Measurements from ENCODE around the gene SPAG16.

DNA sequence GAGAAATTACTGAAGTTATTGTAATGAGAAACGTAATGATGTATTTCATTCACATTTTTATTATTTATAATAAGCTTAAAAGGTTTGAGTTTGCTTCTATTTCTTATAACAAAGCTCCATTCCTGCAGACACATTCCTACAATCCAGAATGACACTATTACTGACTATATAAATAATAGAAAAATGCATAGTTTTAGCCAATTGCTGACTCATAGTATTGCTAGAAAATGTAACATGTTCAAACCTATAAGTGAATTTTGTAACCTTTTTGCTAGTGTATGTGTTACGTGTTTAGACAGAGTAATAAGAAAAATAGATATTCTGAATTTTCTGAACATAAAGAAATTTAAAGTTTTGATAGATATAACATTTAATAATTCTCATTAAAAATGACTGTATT lies 1117.3 kb downstream of the SPAG16 start:
- TF ChIP-seq, protein P1, sequence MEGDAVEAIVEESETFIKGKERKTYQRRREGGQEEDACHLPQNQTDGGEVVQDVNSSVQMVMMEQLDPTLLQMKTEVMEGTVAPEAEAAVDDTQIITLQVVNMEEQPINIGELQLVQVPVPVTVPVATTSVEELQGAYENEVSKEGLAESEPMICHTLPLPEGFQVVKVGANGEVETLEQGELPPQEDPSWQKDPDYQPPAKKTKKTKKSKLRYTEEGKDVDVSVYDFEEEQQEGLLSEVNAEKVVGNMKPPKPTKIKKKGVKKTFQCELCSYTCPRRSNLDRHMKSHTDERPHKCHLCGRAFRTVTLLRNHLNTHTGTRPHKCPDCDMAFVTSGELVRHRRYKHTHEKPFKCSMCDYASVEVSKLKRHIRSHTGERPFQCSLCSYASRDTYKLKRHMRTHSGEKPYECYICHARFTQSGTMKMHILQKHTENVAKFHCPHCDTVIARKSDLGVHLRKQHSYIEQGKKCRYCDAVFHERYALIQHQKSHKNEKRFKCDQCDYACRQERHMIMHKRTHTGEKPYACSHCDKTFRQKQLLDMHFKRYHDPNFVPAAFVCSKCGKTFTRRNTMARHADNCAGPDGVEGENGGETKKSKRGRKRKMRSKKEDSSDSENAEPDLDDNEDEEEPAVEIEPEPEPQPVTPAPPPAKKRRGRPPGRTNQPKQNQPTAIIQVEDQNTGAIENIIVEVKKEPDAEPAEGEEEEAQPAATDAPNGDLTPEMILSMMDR (conservative IDR thresholded peaks at IDR 0.05): no peak
- no peak for TF ChIP-seq EZH2 (IDR thresholded peaks at IDR 0.05; ENCODE audit: low read depth)

All from PC-9 (cell line).